Measurements from ENCODE around the gene CCND1. TPM values are rescaled to one million over a fixed set of nuclear protein-coding genes. Genes with fewer than 3 reads are reported as not detected.

Gene CCND1
- total and polyA plus RNA-seq, 9 of the 15 experiments (the other 6 are each of a cell fraction or from before 2014, with no cell fraction given): 0.04 to 23.3 (median 3.8) TPM

DNA sequence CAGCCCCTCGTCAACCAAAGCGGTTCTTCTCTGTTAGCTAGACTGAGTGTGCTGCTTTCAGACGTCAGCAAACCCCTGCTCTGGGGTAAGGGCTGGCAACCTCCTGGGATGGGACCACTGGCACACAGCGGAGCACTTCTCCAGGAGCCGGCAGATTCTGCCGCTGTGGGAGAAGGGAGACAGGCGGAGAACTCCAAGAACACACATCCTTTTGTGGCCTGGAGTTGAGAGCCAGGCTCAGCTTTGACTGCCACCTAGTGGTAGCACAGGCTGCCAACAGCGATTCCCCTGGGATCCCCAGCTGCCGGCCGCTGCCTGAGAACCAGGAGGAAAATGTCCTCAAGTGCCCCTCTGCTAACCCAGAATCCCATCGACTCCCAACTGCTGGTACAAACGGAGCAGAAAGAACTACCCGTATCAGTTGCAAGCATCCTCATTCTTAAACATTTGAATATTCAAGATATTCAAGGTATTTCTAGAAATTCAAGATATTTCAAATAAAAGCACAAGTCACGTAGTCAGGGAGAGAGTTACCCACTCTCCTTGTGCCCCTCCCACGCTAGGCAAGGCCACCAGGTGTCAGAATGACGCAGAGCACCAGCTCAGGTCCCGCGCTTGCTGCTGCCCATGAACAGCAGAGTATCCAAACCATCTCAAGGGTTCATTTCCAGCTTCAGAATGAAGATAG is 29.3 kb downstream of the CCND1 start (continued):
- TF ChIP-seq, protein P1, sequence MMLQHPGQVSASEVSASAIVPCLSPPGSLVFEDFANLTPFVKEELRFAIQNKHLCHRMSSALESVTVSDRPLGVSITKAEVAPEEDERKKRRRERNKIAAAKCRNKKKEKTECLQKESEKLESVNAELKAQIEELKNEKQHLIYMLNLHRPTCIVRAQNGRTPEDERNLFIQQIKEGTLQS (IDR thresholded peaks at IDR 0.05): no peak
- TF ChIP-seq, protein P1 (CRISPR knock-in tag; conservative IDR thresholded peaks at IDR 0.05): 0 out of 2 replicates have a peak, but pooled peaks have one; percentile 27
- TF ChIP-seq XRCC5 (IDR thresholded peaks at IDR 0.05; ENCODE audit: low read depth, low read length) (peak; percentile 71; the same call in 1 of the 2 replicates), SIN3A (IDR thresholded peaks at IDR 0.05; ENCODE audit: borderline replicate concordance in 2 of 2, control insufficient read depth in 1 of 2, low read depth in 2 of 2, low read length in 2 of 2) (no peak), KLF16 (IDR thresholded peaks at IDR 0.05) (peak; percentile 44; the same call in 1 of the 2 replicates), RBM34 (IDR thresholded peaks at IDR 0.05; ENCODE audit: borderline replicate concordance, insufficient read depth, low read length) (no peak), ATF7 (IDR thresholded peaks at IDR 0.05) (0 out of 2 replicates have a peak, but pooled peaks have one; percentile 17), STAG1 (CRISPR knock-in tag; IDR thresholded peaks at IDR 0.05; ENCODE audit: borderline replicate concordance) (peak; percentile 94), ZNF124 (CRISPR knock-in tag; IDR thresholded peaks at IDR 0.05) (no peak)
- TF ChIP-seq, protein P2, sequence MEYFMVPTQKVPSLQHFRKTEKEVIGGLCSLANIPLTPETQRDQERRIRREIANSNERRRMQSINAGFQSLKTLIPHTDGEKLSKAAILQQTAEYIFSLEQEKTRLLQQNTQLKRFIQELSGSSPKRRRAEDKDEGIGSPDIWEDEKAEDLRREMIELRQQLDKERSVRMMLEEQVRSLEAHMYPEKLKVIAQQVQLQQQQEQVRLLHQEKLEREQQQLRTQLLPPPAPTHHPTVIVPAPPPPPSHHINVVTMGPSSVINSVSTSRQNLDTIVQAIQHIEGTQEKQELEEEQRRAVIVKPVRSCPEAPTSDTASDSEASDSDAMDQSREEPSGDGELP (CRISPR knock-in tag; IDR thresholded peaks at IDR 0.05; ENCODE audit: borderline replicate concordance): peak; percentile 49; the same call in 1 of the 2 replicates
- TF ChIP-seq, protein P3, sequence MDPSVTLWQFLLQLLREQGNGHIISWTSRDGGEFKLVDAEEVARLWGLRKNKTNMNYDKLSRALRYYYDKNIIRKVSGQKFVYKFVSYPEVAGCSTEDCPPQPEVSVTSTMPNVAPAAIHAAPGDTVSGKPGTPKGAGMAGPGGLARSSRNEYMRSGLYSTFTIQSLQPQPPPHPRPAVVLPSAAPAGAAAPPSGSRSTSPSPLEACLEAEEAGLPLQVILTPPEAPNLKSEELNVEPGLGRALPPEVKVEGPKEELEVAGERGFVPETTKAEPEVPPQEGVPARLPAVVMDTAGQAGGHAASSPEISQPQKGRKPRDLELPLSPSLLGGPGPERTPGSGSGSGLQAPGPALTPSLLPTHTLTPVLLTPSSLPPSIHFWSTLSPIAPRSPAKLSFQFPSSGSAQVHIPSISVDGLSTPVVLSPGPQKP (CRISPR knock-in tag; IDR thresholded peaks at IDR 0.05): no peak
